ENCODE data around the gene KDM4C. TPM values are rescaled to one million over a fixed set of nuclear protein-coding genes. Genes with fewer than 3 reads are reported as not detected.

The KDM4C gene
- total and polyA plus RNA-seq, 2 of the 13 experiments (the other 11 are each of a cell fraction or from before 2014, with no cell fraction given): 19.4 to 23.6 TPM

DNA sequence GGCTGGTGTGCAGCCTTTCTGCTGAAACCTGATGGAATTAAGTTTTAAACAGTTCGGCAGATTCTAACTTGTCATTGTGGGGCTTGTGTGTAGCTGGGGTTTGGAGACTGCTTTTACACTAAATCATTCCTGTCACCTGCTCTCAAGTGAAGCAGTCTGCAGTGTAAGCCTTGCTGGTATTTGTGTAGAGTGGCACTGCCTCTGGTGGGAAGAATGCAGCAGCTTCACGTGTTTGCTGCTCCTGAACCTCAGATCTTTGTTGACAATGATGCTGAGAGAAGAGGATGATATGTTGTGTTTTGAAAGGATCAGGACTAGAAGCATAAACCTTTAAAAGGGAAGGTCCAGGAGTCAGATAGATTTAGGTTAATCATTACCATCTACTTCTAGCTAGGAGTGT lies 88.1 kb downstream of the KDM4C start (continued):
- TF ChIP-seq, protein P1, sequence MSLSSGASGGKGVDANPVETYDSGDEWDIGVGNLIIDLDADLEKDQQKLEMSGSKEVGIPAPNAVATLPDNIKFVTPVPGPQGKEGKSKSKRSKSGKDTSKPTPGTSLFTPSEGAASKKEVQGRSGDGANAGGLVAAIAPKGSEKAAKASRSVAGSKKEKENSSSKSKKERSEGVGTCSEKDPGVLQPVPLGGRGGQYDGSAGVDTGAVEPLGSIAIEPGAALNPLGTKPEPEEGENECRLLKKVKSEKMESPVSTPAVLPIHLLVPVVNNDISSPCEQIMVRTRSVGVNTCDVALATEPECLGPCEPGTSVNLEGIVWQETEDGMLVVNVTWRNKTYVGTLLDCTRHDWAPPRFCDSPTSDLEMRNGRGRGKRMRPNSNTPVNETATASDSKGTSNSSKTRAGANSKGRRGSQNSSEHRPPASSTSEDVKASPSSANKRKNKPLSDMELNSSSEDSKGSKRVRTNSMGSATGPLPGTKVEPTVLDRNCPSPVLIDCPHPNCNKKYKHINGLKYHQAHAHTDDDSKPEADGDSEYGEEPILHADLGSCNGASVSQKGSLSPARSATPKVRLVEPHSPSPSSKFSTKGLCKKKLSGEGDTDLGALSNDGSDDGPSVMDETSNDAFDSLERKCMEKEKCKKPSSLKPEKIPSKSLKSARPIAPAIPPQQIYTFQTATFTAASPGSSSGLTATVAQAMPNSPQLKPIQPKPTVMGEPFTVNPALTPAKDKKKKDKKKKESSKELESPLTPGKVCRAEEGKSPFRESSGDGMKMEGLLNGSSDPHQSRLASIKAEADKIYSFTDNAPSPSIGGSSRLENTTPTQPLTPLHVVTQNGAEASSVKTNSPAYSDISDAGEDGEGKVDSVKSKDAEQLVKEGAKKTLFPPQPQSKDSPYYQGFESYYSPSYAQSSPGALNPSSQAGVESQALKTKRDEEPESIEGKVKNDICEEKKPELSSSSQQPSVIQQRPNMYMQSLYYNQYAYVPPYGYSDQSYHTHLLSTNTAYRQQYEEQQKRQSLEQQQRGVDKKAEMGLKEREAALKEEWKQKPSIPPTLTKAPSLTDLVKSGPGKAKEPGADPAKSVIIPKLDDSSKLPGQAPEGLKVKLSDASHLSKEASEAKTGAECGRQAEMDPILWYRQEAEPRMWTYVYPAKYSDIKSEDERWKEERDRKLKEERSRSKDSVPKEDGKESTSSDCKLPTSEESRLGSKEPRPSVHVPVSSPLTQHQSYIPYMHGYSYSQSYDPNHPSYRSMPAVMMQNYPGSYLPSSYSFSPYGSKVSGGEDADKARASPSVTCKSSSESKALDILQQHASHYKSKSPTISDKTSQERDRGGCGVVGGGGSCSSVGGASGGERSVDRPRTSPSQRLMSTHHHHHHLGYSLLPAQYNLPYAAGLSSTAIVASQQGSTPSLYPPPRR (CRISPR knock-in tag; IDR thresholded peaks at IDR 0.05; ENCODE audit: borderline replicate concordance): no peak
- TF ChIP-seq PTBP1 (IDR thresholded peaks at IDR 0.05; ENCODE audit: low read depth, low read length, poor library complexity, severe bottlenecking) (no peak), ERF (CRISPR knock-in tag; IDR thresholded peaks at IDR 0.05) (no peak), ZNF891 (CRISPR knock-in tag; IDR thresholded peaks at IDR 0.05) (no peak), NCOA5 (CRISPR knock-in tag; IDR thresholded peaks at IDR 0.05) (no peak), KAT7 (CRISPR knock-in tag; IDR thresholded peaks at IDR 0.05; ENCODE audit: borderline replicate concordance) (no peak), ZNF138 (CRISPR knock-in tag; IDR thresholded peaks at IDR 0.05; ENCODE audit: low read depth) (no peak), EP300 (IDR thresholded peaks at IDR 0.05; ENCODE audit: low read depth in 2 of 2, low read length in 2 of 2) (peak in 1 of 2 experiments; percentile 29; a peak in 1 of 4 replicates), EP300 (CRISPR knock-in tag; IDR thresholded peaks at IDR 0.05; ENCODE audit: borderline replicate concordance) (no peak), RBAK (CRISPR knock-in tag; IDR thresholded peaks at IDR 0.05) (no peak), RBM39 (IDR thresholded peaks at IDR 0.05; ENCODE audit: low read depth, low read length, poor library complexity, severe bottlenecking) (no peak), CREB1 (IDR thresholded peaks at IDR 0.05) (0 out of 2 replicates have a peak, but pooled peaks have one; percentile 19), CREB1 (CRISPR knock-in tag; IDR thresholded peaks at IDR 0.05) (no peak), CCDC6 (CRISPR knock-in tag; IDR thresholded peaks at IDR 0.05) (no peak), REL (CRISPR knock-in tag; conservative IDR thresholded peaks at IDR 0.05) (no peak), RAD51 (IDR thresholded peaks at IDR 0.05; ENCODE audit: borderline replicate concordance) (no peak), ZNF678 (CRISPR knock-in tag; IDR thresholded peaks at IDR 0.05) (no peak), FOXA1 (IDR thresholded peaks at IDR 0.05) (no peak), FOXA1 (CRISPR knock-in tag; IDR thresholded peaks at IDR 0.05) (peak; percentile 89)
- TF ChIP-seq, protein P2, sequence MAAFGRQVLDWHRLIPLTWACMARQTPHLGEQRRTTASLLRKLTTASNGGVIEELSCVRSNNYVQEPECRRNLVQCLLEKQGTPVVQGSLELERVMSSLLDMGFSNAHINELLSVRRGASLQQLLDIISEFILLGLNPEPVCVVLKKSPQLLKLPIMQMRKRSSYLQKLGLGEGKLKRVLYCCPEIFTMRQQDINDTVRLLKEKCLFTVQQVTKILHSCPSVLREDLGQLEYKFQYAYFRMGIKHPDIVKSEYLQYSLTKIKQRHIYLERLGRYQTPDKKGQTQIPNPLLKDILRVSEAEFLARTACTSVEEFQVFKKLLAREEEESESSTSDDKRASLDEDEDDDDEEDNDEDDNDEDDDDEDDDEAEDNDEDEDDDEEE (CRISPR knock-in tag; IDR thresholded peaks at IDR 0.05): no peak
- TF ChIP-seq, protein P3, sequence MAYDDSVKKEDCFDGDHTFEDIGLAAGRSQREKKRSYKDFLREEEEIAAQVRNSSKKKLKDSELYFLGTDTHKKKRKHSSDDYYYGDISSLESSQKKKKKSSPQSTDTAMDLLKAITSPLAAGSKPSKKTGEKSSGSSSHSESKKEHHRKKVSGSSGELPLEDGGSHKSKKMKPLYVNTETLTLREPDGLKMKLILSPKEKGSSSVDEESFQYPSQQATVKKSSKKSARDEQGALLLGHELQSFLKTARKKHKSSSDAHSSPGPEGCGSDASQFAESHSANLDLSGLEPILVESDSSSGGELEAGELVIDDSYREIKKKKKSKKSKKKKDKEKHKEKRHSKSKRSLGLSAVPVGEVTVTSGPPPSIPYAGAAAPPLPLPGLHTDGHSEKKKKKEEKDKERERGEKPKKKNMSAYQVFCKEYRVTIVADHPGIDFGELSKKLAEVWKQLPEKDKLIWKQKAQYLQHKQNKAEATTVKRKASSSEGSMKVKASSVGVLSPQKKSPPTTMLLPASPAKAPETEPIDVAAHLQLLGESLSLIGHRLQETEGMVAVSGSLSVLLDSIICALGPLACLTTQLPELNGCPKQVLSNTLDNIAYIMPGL (CRISPR knock-in tag; IDR thresholded peaks at IDR 0.05; ENCODE audit: borderline replicate concordance in 1 of 2, low read depth in 1 of 2): peak in 1 of 2 experiments; percentile 39; a peak in 2 of 4 replicates
- TF ChIP-seq, protein P4, sequence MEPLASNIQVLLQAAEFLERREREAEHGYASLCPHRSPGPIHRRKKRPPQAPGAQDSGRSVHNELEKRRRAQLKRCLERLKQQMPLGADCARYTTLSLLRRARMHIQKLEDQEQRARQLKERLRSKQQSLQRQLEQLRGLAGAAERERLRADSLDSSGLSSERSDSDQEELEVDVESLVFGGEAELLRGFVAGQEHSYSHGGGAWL (CRISPR knock-in tag; IDR thresholded peaks at IDR 0.05): no peak
